Immature natural killer cell (primary cell): ENCODE results near the gene RING1. TPM values are rescaled to one million over a fixed set of nuclear protein-coding genes. Genes with fewer than 3 reads are reported as not detected.

Experiments used
- DNase-seq, 3 donors: peaks; one replicate each; pipeline ENCODE4 v3.0.0; 2022; ENCODE audit warnings: mixed read lengths in 1 of 3
- H3K27ac Mint-ChIP-seq, 6 donors: one replicate each; pipeline ENCODE4 v1.8.0; 2020; ENCODE audit warnings: mixed read lengths in 6 of 6, mild to moderate bottlenecking in 5 of 6, inconsistent platforms in 4 of 6, moderate library complexity in 3 of 6
- H3K27me3 Mint-ChIP-seq, 3 donors: one replicate each; pipeline ENCODE4 v1.8.0; 2020 to 2021; ENCODE audit warnings: low read depth in 3 of 3, mild to moderate bottlenecking in 3 of 3, mixed read lengths in 3 of 3, moderate library complexity in 3 of 3, inconsistent platforms in 1 of 3
- H3K36me3 Mint-ChIP-seq, 3 donors: one replicate each; pipeline ENCODE4 v1.8.0; 2020; ENCODE audit warnings: mixed read lengths in 3 of 3, inconsistent platforms in 2 of 3, mild to moderate bottlenecking in 2 of 3
- H3K4me1 Mint-ChIP-seq, 2 donors: one replicate each; pipeline ENCODE4 v1.8.0; 2020; ENCODE audit warnings: inconsistent platforms in 2 of 2, mild to moderate bottlenecking in 2 of 2, mixed read lengths in 2 of 2, moderate library complexity in 1 of 2
- H3K4me3 Mint-ChIP-seq, 5 donors: one replicate each; pipeline ENCODE4 v1.8.0; 2020; ENCODE audit warnings: mild to moderate bottlenecking in 5 of 5, mixed read lengths in 5 of 5, inconsistent platforms in 3 of 5, moderate library complexity in 3 of 5
- H3K9me3 Mint-ChIP-seq, 6 donors: one replicate each; pipeline ENCODE4 v1.8.0; 2020; ENCODE audit warnings: mild to moderate bottlenecking in 6 of 6, mixed read lengths in 6 of 6, inconsistent platforms in 4 of 6, moderate library complexity in 3 of 6
- polyA plus RNA-seq, 3 donors: library from polyadenylated mRNA; unstranded; fragments of 300-500 nt; fragmentation: Illumina TruSeq; gene quantifications; one replicate each; pipeline ENCODE4 v1.2.3, GENCODE V29; 2021

Gene RING1
- polyA plus RNA-seq, 3 donors from 2014 or later: 5.5 to 9.5 (median 9.2) TPM

DNA sequence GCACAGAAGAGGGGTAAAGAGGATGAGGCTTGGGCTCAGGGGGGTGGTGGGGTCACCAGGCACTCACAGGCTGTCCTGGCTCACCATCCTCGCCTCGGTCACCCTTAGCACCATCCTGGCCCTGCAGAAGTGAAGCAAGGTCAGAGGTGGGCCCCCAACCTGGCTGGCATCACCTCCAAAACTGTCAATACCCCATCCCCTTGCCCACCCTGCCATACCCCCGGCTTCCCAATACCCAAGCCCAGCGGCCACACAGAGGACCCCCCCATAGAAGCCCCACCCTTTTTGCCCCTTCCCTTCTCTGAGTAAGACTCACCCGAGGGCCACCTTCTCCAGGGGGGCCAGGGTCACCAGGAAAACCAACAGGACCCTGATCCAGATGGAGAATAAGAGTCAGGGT, 39.7 kb upstream of the RING1 start:
- Mint-ChIP-seq H3K36me3 (no peaks in the 10 kb centered on the region), H3K9me3 (no peaks in the 10 kb centered on the region), H3K4me1 (no peaks in the 10 kb centered on the region), H3K27ac (no peak overlapping the region), H3K4me3 (no peak overlapping the region), H3K27me3 (peaks cover 0 to 3% (median 2%) of the 10 kb centered on the region in 3 donors)
- no peak for DNase-seq

GRCh38 chr6:33169291-33170175, 38.8 kb upstream of the RING1 start:
- no peaks in the 10 kb centered on the region for H3K9me3 Mint-ChIP-seq

GRCh38 chr6:33170176-33171015, 37.9 kb upstream of the RING1 start:
- Mint-ChIP-seq H3K27ac (no peak overlapping the region), H3K4me3 (no peak overlapping the region), H3K9me3 (no peaks in the 10 kb centered on the region), H3K27me3 (peaks cover 2 to 5% (median 3%) of the 10 kb centered on the region in 3 donors), H3K36me3 (no peaks in the 10 kb centered on the region), H3K4me1 (no peaks in the 10 kb centered on the region)
- DNase-seq: no peak

More at GRCh38 chr6:33169291-33170175, 38.8 kb upstream of the RING1 start:
- peaks cover 0 to 3% (median 2%) of the 10 kb centered on the region in 3 donors for H3K27me3 Mint-ChIP-seq
- no peaks in the 10 kb centered on the region for H3K36me3 Mint-ChIP-seq
- no peak overlapping the region for H3K27ac Mint-ChIP-seq
- no peak overlapping the region for H3K4me3 Mint-ChIP-seq
- no peak for DNase-seq
- H3K4me1 Mint-ChIP-seq: no peaks in the 10 kb centered on the region

- Mint-ChIP-seq H3K27me3 (peaks cover 3% of the 10 kb centered on the region in 3 donors), H3K9me3 (no peaks in the 10 kb centered on the region), H3K27ac (no peak overlapping the region), H3K36me3 (no peaks in the 10 kb centered on the region), H3K4me3 (no peak overlapping the region), H3K4me1 (no peaks in the 10 kb centered on the region)
- DNase-seq: no peak
Observed at GRCh38 chr6:33171016-33171879, 37.1 kb upstream of the RING1 start.

- H3K27me3 Mint-ChIP-seq: peaks cover 3 to 7% (median 5%) of the 10 kb centered on the region in 3 donors
- no peak for DNase-seq
- no peak overlapping the region for H3K27ac Mint-ChIP-seq
- H3K36me3 Mint-ChIP-seq: no peaks in the 10 kb centered on the region
- H3K4me1 Mint-ChIP-seq: no peaks in the 10 kb centered on the region
- H3K4me3 Mint-ChIP-seq: no peak overlapping the region
- no peaks in the 10 kb centered on the region for H3K9me3 Mint-ChIP-seq
Observed at GRCh38 chr6:33171880-33172687, 36.2 kb upstream of the RING1 start.

DNA sequence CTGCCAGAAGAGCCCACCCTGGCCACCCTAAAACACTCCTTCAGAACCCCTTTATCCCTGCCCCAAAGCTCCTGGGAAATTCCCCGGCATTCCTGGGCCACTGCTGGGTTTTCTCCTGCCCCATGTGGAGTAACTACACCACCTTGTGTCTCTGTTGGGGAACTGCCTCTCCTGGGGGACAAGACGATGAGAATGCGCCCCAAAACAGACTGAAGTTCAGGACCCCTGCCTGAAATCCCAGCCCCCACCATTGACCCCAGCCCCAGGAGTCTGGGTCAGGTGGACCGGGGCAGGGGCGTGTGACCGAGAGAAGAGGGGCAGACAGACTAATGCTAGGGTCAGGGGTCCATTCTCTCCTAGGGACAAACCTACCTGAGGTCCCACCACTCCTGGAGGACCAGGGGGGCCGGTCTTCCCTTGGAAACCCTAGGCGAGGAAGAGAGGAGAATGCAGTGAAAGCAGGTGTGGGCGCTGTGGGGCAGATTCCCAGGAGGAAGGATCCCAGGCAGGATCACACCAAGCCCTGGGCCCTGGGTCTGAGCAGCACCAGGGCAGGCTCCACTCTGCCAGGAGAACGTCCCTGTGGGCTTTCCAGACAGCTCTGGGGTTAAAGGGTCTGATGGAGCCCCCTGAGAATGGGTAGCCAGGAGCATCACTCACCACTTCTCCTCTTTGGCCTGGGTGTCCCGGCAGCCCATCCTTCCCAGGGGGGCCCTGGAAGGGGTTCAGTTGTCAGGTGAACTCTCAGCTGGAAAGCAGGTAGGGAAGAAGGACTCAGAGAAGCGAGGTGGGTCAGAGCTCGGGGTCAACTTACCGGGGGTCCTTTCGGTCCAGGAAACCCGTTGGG, 35.4 kb upstream of the RING1 start:
- no peaks in the 10 kb centered on the region for H3K36me3 Mint-ChIP-seq
- peaks cover 3 to 7% (median 7%) of the 10 kb centered on the region in 3 donors for H3K27me3 Mint-ChIP-seq
- no peak for DNase-seq
- no peaks in the 10 kb centered on the region for H3K9me3 Mint-ChIP-seq
- no peak overlapping the region for H3K4me3 Mint-ChIP-seq
- H3K4me1 Mint-ChIP-seq: no peaks in the 10 kb centered on the region
- no peak overlapping the region for H3K27ac Mint-ChIP-seq

DNA sequence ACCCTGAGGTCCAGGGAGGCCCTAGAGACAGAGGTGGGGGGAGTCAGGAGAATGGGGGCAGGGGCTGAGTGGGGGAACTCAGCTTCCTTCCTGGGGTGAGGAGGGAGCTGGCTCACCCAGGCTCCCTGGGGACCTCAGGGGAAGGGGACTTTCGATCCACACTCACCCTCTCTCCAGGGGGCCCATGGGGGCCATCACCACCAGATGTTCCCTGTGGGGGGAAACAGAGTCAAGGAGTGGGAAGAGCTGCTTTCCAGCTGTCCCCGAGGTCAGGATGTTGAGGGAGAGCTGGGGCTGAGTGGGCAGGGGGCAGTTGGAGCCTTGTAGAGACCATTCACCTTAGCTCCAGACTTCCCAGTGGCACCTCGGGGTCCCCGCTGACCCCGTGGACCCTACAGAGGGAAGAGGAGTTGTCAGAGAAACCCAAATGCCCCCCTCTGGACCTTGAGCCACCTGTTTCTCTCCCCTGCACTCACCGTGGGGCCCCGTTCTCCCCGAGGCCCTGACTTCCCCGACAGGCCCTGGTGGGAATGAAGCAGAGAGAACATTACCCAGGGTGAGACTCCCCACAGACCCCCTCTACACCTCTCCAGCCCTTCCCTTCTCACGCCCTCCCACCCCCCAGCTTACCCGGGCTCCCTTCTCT, 34.6 kb upstream of the RING1 start:
- H3K9me3 Mint-ChIP-seq: no peaks in the 10 kb centered on the region
- H3K27ac Mint-ChIP-seq: no peak overlapping the region
- H3K36me3 Mint-ChIP-seq: no peaks in the 10 kb centered on the region
- no peak for DNase-seq
- H3K4me1 Mint-ChIP-seq: no peaks in the 10 kb centered on the region
- no peak overlapping the region for H3K4me3 Mint-ChIP-seq
- peaks cover 5 to 7% (median 7%) of the 10 kb centered on the region in 3 donors for H3K27me3 Mint-ChIP-seq

DNA sequence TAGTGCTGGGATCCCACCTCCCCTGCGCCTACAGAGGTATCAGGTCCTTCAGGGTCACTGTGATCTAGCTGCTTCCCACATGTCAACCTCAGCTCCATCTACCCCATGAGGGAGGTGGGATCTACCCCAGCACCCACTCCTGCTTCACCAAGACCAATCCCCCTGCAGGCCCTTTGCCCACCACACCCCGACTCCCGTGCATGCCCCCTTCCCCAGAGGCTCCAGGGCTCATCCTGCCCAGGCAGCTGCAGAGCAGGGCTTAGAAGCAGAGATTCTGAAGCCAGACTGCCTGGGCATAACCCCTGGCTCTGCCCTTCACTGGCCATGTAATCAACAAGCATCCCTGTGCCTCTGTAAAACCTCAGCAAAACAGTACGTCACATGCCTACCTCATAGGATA, 33.5 kb upstream of the RING1 start:
- Mint-ChIP-seq H3K27ac (no peak overlapping the region), H3K4me1 (no peaks in the 10 kb centered on the region), H3K4me3 (no peak overlapping the region), H3K27me3 (peaks cover 5 to 7% (median 7%) of the 10 kb centered on the region in 3 donors), H3K9me3 (no peaks in the 10 kb centered on the region), H3K36me3 (no peaks in the 10 kb centered on the region)
- DNase-seq: no peak

GRCh38 chr6:33175436-33176069, 32.7 kb upstream of the RING1 start:
- DNase-seq: no peak
- Mint-ChIP-seq H3K9me3 (no peaks in the 10 kb centered on the region), H3K4me3 (no peak overlapping the region), H3K36me3 (no peaks in the 10 kb centered on the region), H3K4me1 (no peaks in the 10 kb centered on the region), H3K27me3 (peaks cover 6 to 7% (median 7%) of the 10 kb centered on the region in 3 donors), H3K27ac (no peak overlapping the region)

DNA sequence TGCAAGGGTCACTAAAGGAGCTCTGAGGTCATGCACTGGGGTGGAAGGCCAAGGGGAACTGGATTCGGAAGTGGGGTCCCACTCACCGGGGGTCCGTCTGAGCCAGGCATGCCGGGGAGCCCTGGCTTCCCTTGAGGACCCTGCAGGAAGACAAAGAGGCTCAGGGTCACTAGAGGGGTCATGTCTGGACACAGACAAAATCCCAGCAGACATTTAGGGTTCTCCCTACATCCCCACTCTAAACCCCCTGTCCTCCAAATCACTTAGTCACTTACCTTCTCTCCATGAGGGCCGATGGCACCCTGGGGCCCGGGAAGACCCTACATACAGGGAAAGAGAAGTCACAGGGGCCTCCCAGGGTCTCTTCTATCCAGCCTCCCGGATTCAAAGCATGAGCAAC, 31.4 kb upstream of the RING1 start:
- no peak overlapping the region for H3K27ac Mint-ChIP-seq
- no peaks in the 10 kb centered on the region for H3K4me1 Mint-ChIP-seq
- no peak for DNase-seq
- H3K4me3 Mint-ChIP-seq: no peak overlapping the region
- H3K27me3 Mint-ChIP-seq: peaks cover 6 to 7% (median 7%) of the 10 kb centered on the region in 3 donors
- no peaks in the 10 kb centered on the region for H3K36me3 Mint-ChIP-seq
- H3K9me3 Mint-ChIP-seq: no peaks in the 10 kb centered on the region

DNA sequence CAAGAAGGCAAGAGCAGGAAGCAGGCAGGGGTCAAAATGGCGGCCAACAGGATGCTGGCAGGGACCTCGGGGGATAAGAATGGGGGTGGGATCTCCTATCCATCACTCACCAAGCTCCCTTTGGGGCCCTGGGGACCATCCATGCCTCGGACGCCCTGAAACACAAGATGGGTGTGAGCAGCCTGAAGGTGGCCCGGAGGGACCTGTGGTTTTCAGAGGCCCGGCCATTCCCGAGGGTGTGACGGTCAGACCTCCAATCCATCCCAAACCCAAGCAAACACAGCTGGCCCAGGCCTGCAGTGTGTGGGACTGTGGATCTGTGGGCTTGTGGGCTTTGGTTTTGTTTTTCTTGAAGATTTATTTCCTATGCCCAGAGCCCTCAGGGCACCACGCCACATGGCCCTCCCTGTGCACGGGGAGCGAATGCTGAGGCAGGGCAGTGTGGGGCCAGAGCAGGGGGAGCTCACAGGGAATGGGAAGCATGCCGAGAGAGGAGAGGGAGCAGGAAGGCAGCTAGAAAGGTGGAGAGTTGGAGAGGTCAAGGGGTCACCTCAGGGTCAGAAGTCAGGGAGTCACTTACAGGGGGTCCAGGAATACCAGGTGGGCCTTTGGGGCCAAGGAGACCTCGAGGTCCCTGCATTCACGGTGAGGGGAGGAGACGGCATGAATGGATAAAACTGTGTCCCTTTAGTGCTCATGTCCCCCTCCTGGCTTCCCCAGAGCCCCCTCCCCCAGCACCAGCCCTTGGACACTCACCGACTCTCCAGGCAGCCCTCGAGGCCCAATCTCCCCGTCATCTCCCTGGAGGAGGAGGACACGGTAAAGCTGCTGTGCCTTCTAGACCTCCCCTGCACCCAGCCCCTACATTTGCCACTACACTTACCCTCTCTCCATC, 30.5 kb upstream of the RING1 start:
- Mint-ChIP-seq H3K27me3 (peaks cover 6 to 9% (median 7%) of the 10 kb centered on the region in 3 donors), H3K9me3 (peaks cover 0 to 2% (median under 1%) of the 10 kb centered on the region in 6 donors), H3K27ac (no peak overlapping the region), H3K4me3 (no peak overlapping the region), H3K4me1 (peaks cover 3 to 4% of the 10 kb centered on the region in 2 donors), H3K36me3 (peaks cover 2% of the 10 kb centered on the region in 3 donors)
- DNase-seq: no peak
